Measurements from ENCODE around the gene CADPS.

Gene CADPS

GRCh38 chr3:62832553-62832952 is 42.7 kb downstream of the CADPS start:
- H3K36me3 ChIP-seq (ENCODE audit: insufficient read depth), result no peaks in the 10 kb centered on the region
- peaks cover 17% of the 10 kb centered on the region for H3K4me1 ChIP-seq (ENCODE audit: low read depth, poor library complexity, severe bottlenecking)
- no peak overlapping the region for H3K9ac ChIP-seq
- H3K79me2 ChIP-seq (ENCODE audit: insufficient read depth, low read depth), result no peaks in the 10 kb centered on the region
- H2AFZ ChIP-seq (ENCODE audit: low read depth), result no peak overlapping the region
- no peak overlapping the region for H3K4me2 ChIP-seq
- no peak overlapping the region for H3K27ac ChIP-seq
- H3K4me3 ChIP-seq (IDR thresholded peaks at IDR 0.05; ENCODE audit: insufficient read depth, low read depth, low read length), result no peak overlapping the region
- TF ChIP-seq, protein P1, sequence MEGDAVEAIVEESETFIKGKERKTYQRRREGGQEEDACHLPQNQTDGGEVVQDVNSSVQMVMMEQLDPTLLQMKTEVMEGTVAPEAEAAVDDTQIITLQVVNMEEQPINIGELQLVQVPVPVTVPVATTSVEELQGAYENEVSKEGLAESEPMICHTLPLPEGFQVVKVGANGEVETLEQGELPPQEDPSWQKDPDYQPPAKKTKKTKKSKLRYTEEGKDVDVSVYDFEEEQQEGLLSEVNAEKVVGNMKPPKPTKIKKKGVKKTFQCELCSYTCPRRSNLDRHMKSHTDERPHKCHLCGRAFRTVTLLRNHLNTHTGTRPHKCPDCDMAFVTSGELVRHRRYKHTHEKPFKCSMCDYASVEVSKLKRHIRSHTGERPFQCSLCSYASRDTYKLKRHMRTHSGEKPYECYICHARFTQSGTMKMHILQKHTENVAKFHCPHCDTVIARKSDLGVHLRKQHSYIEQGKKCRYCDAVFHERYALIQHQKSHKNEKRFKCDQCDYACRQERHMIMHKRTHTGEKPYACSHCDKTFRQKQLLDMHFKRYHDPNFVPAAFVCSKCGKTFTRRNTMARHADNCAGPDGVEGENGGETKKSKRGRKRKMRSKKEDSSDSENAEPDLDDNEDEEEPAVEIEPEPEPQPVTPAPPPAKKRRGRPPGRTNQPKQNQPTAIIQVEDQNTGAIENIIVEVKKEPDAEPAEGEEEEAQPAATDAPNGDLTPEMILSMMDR (conservative IDR thresholded peaks at IDR 0.05; ENCODE audit: low read depth, low read length), result no peak
- no peaks in the 10 kb centered on the region for H3K27me3 ChIP-seq (ENCODE audit: insufficient read depth, low read depth)
- no peaks in the 10 kb centered on the region for H4K20me1 ChIP-seq (ENCODE audit: insufficient read depth)

DNA sequence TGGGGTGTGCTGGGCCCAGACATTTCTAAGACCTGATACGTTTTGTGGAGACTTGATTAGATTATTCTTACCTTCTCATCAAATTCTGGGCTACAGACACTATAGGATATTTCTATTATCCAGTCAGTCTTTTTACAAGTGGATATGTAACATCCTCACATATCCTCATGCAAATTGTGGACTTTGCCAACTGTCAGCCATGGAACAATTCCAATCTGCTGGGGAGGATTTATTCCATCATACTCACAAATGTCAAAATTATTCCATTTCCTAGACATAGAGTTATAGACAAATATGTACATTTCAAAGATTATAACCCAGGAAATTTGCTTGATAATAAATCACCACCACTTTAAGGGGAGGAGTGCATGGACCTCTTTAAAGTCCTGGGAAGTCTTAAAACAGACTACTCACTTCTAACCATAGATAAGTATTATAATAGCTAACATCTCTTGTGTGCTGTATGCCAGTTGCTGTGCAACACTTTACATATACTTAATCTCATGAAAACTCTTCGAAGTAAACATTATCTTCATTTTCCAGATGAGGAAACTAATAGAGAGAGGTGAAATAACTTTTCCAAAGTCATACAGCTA is 44.4 kb downstream of the CADPS start:
- no peak overlapping the region for H2AFZ ChIP-seq (ENCODE audit: low read depth)
- no peak overlapping the region for H3K4me3 ChIP-seq (IDR thresholded peaks at IDR 0.05; ENCODE audit: insufficient read depth, low read depth, low read length)
- H3K4me1 ChIP-seq (ENCODE audit: low read depth, poor library complexity, severe bottlenecking), result peaks cover 13% of the 10 kb centered on the region
- H3K9ac ChIP-seq, result no peak overlapping the region
- no peak overlapping the region for H3K4me2 ChIP-seq
- no peaks in the 10 kb centered on the region for H3K79me2 ChIP-seq (ENCODE audit: insufficient read depth, low read depth)
- TF ChIP-seq, protein P1 (conservative IDR thresholded peaks at IDR 0.05; ENCODE audit: low read depth, low read length), result no peak
- no peak overlapping the region for H3K27ac ChIP-seq
- no peaks in the 10 kb centered on the region for H3K27me3 ChIP-seq (ENCODE audit: insufficient read depth, low read depth)
- no peaks in the 10 kb centered on the region for H3K36me3 ChIP-seq (ENCODE audit: insufficient read depth)
- no peaks in the 10 kb centered on the region for H4K20me1 ChIP-seq (ENCODE audit: insufficient read depth)

- no peak overlapping the region for H2AFZ ChIP-seq (ENCODE audit: low read depth)
- no peaks in the 10 kb centered on the region for H3K27me3 ChIP-seq (ENCODE audit: insufficient read depth, low read depth)
- no peaks in the 10 kb centered on the region for H3K79me2 ChIP-seq (ENCODE audit: insufficient read depth, low read depth)
- no peak overlapping the region for H3K4me3 ChIP-seq (IDR thresholded peaks at IDR 0.05; ENCODE audit: insufficient read depth, low read depth, low read length)
- TF ChIP-seq, protein P1 (conservative IDR thresholded peaks at IDR 0.05; ENCODE audit: low read depth, low read length), result no peak
- no peaks in the 10 kb centered on the region for H3K36me3 ChIP-seq (ENCODE audit: insufficient read depth)
- H3K9ac ChIP-seq, result no peak overlapping the region
- no peak overlapping the region for H3K4me2 ChIP-seq
- H4K20me1 ChIP-seq (ENCODE audit: insufficient read depth), result no peaks in the 10 kb centered on the region
- H3K27ac ChIP-seq, result no peak overlapping the region
- no peaks in the 10 kb centered on the region for H3K4me1 ChIP-seq (ENCODE audit: low read depth, poor library complexity, severe bottlenecking)
These were observed 47.7 kb downstream of the CADPS start for GRCh38 chr3:62827550-62827949.

GRCh38 chr3:62824965-62825592 is 50.1 kb downstream of the CADPS start:
- no peaks in the 10 kb centered on the region for H3K79me2 ChIP-seq (ENCODE audit: insufficient read depth, low read depth)
- no peaks in the 10 kb centered on the region for H3K27me3 ChIP-seq (ENCODE audit: insufficient read depth, low read depth)
- H3K27ac ChIP-seq, result no peak overlapping the region
- no peak overlapping the region for H3K4me3 ChIP-seq (IDR thresholded peaks at IDR 0.05; ENCODE audit: insufficient read depth, low read depth, low read length)
- no peaks in the 10 kb centered on the region for H4K20me1 ChIP-seq (ENCODE audit: insufficient read depth)
- no peaks in the 10 kb centered on the region for H3K36me3 ChIP-seq (ENCODE audit: insufficient read depth)
- H3K9ac ChIP-seq, result no peak overlapping the region
- H2AFZ ChIP-seq (ENCODE audit: low read depth), result no peak overlapping the region
- H3K4me1 ChIP-seq (ENCODE audit: low read depth, poor library complexity, severe bottlenecking), result no peaks in the 10 kb centered on the region
- no peak overlapping the region for H3K4me2 ChIP-seq
- TF ChIP-seq, protein P1 (conservative IDR thresholded peaks at IDR 0.05; ENCODE audit: low read depth, low read length), result no peak

Data from KMS-11 (cell line).